NT2/D1 (cell line): ENCODE measurements around the gene PPP1R1B.

Source experiments
- DNase-seq: peaks from one replicate; pipeline ENCODE4 v3.0.0-alpha.2; 2011; ENCODE audit warnings: low read depth, low spot score
- H3K27me3 ChIP-seq: 2 replicates; pipeline ENCODE4 v1.6.0; 2011; ENCODE audit warnings: mild to moderate bottlenecking; ENCODE audit not compliant: insufficient read length, insufficient read depth
- H3K36me3 ChIP-seq: 2 replicates; pipeline ENCODE4 v1.6.1; 2011; ENCODE audit warnings: mild to moderate bottlenecking, low read length, mixed read lengths; ENCODE audit not compliant: insufficient read depth, insufficient read length
- H3K4me1 ChIP-seq: 2 replicates; pipeline ENCODE4 v1.5.1; 2011; ENCODE audit not compliant: insufficient read depth, insufficient read length
- H3K4me3 ChIP-seq: 2 replicates; pipeline ENCODE4 v1.5.1; 2011; ENCODE audit warnings: low read depth; ENCODE audit not compliant: insufficient read length
- H3K9ac ChIP-seq: 2 replicates; pipeline ENCODE4 v1.6.0; 2011; ENCODE audit warnings: low read depth; ENCODE audit not compliant: insufficient read length
- H3K9me3 ChIP-seq: 2 replicates; pipeline ENCODE4 v1.5.1; 2011; ENCODE audit warnings: mild to moderate bottlenecking, low read length; ENCODE audit not compliant: insufficient read depth
- SUZ12 ChIP-seq: IDR thresholded peaks from 2 replicates; pipeline ENCODE4 v1.6.1; 2011; ENCODE audit not compliant: insufficient read length, insufficient read depth; ENCODE audit errors: extremely low read depth
- YY1 ChIP-seq: IDR thresholded peaks from 2 replicates; pipeline ENCODE4 v1.6.1; 2011; ENCODE audit not compliant: insufficient read length, insufficient read depth
- ZNF274 ChIP-seq: IDR thresholded peaks from 2 replicates; pipeline ENCODE4 v1.6.1; 2011; ENCODE audit warnings: mild to moderate bottlenecking, low read depth, low read length

PPP1R1B gene

DNA sequence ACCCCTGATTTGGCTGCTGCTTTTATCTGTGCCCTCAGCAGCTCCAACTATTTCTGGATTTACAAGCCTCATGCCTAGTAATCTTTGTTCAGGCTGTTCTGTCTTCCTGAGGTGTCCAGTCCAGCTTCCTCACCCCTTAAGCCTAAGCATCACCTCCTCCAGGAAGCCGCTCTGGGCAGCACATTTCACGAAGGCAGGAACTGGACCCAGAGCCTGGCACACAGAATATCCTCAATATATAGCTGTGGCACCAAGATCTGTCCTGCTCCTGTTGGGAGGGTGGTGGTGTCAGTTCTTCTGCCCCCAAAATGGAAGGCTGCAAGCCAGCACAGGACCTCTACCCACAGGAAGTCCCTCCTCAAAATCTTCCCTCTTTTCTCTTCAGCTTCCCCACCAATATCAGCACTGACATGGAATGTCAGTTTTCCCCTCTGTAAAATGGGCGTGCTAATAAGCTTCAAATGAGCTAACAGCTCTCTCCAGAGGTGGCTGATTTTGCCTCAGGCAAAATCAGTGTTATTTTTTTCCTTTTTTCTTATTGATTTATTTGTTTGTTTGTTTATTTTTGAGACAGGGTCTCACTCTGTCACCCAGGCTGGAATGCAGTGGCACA lies 12.1 kb upstream of the PPP1R1B start:
- Histone ChIP-seq H3K4me3 (no peak overlapping the region), H3K4me1 (no peaks in the 10 kb centered on the region), H3K36me3 (no peaks in the 10 kb centered on the region), H3K9me3 (no peaks in the 10 kb centered on the region), H3K27me3 (peaks cover 91% of the 10 kb centered on the region), H3K9ac (no peak overlapping the region)
- no peak for DNase-seq
- TF ChIP-seq ZNF274, result no peak
- no peak for TF ChIP-seq SUZ12
- no peak for TF ChIP-seq YY1

- TF ChIP-seq ZNF274 (no peak), SUZ12 (no peak), YY1 (no peak)
- no peaks in the 10 kb centered on the region for H3K9me3 ChIP-seq
- H3K27me3 ChIP-seq, result peaks cover 87% of the 10 kb centered on the region
- no peaks in the 10 kb centered on the region for H3K4me1 ChIP-seq
- H3K4me3 ChIP-seq, result no peak overlapping the region
- H3K36me3 ChIP-seq, result no peaks in the 10 kb centered on the region
- DNase-seq, result no peak
- H3K9ac ChIP-seq, result no peak overlapping the region
These were observed 11.3 kb upstream of the PPP1R1B start for GRCh38 chr17:39615434-39615833.

- no peak for DNase-seq
- no peak overlapping the region for H3K4me3 ChIP-seq
- peak; percentile 6 for TF ChIP-seq SUZ12
- no peak for TF ChIP-seq YY1
- no peaks in the 10 kb centered on the region for H3K9me3 ChIP-seq
- H3K36me3 ChIP-seq, result no peaks in the 10 kb centered on the region
- H3K4me1 ChIP-seq, result no peaks in the 10 kb centered on the region
- H3K27me3 ChIP-seq, result peaks cover 85% of the 10 kb centered on the region
- H3K9ac ChIP-seq, result peak overlapping the region; percentile 28
These were observed 9.7 kb upstream of the PPP1R1B start for GRCh38 chr17:39617100-39617445.

DNA sequence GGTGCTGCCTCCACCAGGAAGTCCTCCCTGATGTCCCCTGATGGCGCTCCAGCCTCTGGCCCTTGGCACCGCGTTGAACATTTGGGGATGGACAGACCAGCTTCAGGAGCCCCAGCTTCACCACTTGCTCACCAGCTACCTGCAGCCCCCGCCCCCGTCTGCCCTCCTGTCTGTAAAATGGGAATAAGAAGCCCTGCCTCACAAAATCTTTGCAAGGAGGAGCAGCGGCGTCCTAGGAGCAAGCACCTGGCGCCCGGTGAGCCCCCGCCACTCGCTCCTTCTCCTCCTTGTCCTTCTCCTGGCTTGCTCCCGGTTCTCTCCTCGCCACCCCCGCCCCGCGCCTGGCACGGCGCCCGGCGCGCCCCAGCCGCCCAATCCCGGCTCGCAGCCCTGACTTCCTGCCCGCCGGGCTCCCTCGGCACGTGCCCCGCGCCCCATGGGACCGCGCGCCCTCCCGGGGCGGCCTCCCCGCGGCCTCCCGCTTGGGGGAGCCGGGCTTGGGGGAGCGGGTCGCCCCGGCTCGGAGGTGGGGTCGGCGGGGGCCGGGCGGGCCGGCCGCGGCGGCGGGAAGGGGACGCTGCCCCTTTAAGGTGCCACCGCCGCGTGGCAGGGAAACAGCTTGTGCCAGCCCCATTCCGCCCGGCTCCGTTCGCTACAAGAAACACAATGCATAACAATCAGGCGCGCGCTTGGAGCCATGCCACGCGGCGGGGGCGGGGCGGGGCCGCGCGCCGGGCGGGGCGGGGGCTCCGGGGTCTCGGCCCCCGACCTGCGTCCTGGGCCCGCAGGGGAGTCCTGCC lies 9.1 kb upstream of the PPP1R1B start:
- no peaks in the 10 kb centered on the region for H3K36me3 ChIP-seq
- TF ChIP-seq ZNF274 (no peak), SUZ12 (peak; percentile 1)
- H3K4me3 ChIP-seq, result peak overlapping the region; percentile 46
- H3K9me3 ChIP-seq, result no peaks in the 10 kb centered on the region
- no peak for DNase-seq
- H3K27me3 ChIP-seq, result peaks cover 83% of the 10 kb centered on the region
- H3K4me1 ChIP-seq, result no peaks in the 10 kb centered on the region
- H3K9ac ChIP-seq, result peak overlapping the region; percentile 28

- Histone ChIP-seq H3K36me3 (no peaks in the 10 kb centered on the region), H3K27me3 (peaks cover 76% of the 10 kb centered on the region), H3K9ac (peak overlapping the region; percentile 25), H3K4me1 (no peaks in the 10 kb centered on the region), H3K9me3 (no peaks in the 10 kb centered on the region), H3K4me3 (peak overlapping the region; percentile 46)
- no peak for DNase-seq
- no peak for TF ChIP-seq SUZ12
- TF ChIP-seq YY1, result no peak
- no peak for TF ChIP-seq ZNF274
These were observed 8.4 kb upstream of the PPP1R1B start for GRCh38 chr17:39618246-39618913.

DNA sequence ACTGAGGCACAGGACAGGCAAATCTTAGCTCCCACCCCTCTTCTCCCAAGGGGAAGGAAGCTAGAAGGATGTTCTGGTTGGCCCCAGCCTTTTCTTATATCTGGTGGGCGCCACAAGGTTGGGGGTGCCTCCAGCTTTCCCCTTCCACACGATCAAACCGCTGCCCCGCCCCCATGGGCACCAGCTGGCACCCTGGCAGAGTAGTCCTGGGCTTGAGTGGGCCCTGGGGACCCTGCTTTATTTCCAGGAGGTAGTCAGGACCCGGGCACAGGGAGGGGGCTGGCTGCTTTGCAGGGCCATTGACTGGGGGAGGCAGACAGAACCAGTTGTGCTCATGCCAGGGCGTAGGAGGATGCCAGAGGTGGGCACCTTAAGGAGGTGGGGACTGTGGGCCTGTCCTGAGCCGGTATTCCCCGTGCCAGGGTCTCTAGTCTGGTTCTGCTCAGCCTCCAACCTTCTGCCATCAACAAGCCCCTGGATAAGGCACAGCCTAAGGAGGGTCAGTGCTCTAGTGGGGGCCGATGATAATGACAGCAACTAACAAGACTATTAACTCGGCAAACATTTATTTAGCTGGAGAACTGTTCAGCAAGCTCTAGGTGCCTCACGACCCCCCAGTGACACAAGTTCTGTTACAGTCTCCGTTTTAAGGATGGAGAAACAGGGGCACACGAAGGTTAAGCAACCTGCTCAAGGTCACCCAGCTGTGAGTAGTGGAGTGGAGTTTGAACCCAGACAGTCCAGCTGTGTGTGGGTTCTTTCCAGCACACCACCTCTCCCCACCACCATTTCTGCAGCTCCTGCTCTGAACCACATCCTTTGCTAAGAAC lies 7.6 kb upstream of the PPP1R1B start:
- no peak overlapping the region for H3K9ac ChIP-seq
- H3K4me1 ChIP-seq, result no peaks in the 10 kb centered on the region
- H3K36me3 ChIP-seq, result no peaks in the 10 kb centered on the region
- peaks cover 76% of the 10 kb centered on the region for H3K27me3 ChIP-seq
- TF ChIP-seq SUZ12, result no peak
- no peak for TF ChIP-seq ZNF274
- TF ChIP-seq YY1, result no peak
- no peaks in the 10 kb centered on the region for H3K9me3 ChIP-seq
- no peak for DNase-seq
- no peak overlapping the region for H3K4me3 ChIP-seq

DNA sequence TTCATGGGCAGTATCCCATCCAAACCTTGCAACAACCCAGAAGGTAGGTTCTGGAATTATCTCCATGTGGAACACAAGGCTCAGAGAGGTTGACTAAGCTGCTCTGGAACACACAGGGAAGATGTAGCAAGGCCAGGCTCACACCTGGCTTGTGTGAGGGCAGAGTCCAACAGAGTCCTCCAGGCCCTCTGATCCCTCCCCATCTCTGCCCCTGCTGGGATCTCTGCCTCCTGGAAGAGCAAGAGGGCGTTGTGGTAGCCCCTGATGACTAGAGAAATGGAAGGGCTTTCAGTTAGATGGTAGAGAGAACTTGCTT lies 7.0 kb upstream of the PPP1R1B start:
- no peak overlapping the region for H3K9ac ChIP-seq
- peaks cover 74% of the 10 kb centered on the region for H3K27me3 ChIP-seq
- TF ChIP-seq ZNF274 (no peak), SUZ12 (no peak), YY1 (no peak)
- DNase-seq, result no peak
- no peak overlapping the region for H3K4me3 ChIP-seq
- no peaks in the 10 kb centered on the region for H3K36me3 ChIP-seq
- no peaks in the 10 kb centered on the region for H3K4me1 ChIP-seq
- no peaks in the 10 kb centered on the region for H3K9me3 ChIP-seq
